A549 (cell line): ENCODE measurements around the gene STXBP6. TPM values are rescaled to one million over a fixed set of nuclear protein-coding genes. Genes with fewer than 3 reads are reported as not detected.

ENCODE experiments used
- ATAC-seq, 2 experiments: fragments of 200-7000 bp in 1 of 2; fragments of >200 bp in 1 of 2; cut with Nextera tagmentation in 1 of 2; cut with Tn5 transposase in 1 of 2; 3 replicates each; pipeline versions ENCODE4 v1.8.0 to v1.9.1; 2018 to 2020; ENCODE audit warnings: mild to moderate bottlenecking in 1 of 2, moderate library complexity in 1 of 2
- CTCF ChIA-PET: fragments of 300-600 bp; sonication (Branson Sonifier 250); formaldehyde crosslinking; extraction: SDS; loops from one replicate; lab custom pipeline; 2021; ENCODE audit warnings: antibody characterized with exemption, inconsistent platforms; lab: Yijun Ruan, JAX
- POLR2A ChIA-PET: fragments of 350-600 bp; formaldehyde crosslinking; extraction: SDS; loops from one replicate; lab custom pipeline; 2021; ENCODE audit warnings: antibody characterized with exemption, inconsistent platforms; lab: Yijun Ruan, JAX
- DNase-seq, 2 experiments: peaks; one replicate each; pipeline versions ENCODE4 v3.0.0 to v3.0.0-alpha.2; 2011 to 2016; ENCODE audit warnings: low read depth in 1 of 2, low spot score in 1 of 2
- FAIRE-seq: peaks from 2 replicates; lab custom pipeline; 2011; peaks lifted over from hg19 to GRCh38; lab: Jason Lieb, UNC
- H3K27ac ChIP-seq, 2 experiments: fragments of >200 bp; sonication (Bioruptor Twin); formaldehyde crosslinking; 3 replicates each; pipeline ENCODE4 v1.5.1; 2016 to 2017
- H3K4me1 ChIP-seq: fragments of >200 bp; sonication (Bioruptor Twin); formaldehyde crosslinking; 3 replicates; pipeline ENCODE4 v1.6.1; 2016
- H3K4me2 ChIP-seq: fragments of >200 bp; sonication (Bioruptor Twin); formaldehyde crosslinking; 3 replicates; pipeline ENCODE4 v1.6.1; 2016
- H3K4me3 ChIP-seq: fragments of >200 bp; sonication (Bioruptor Twin); formaldehyde crosslinking; 3 replicates; pipeline ENCODE4 v1.5.1; 2016
- H3K9me3 ChIP-seq: fragments of >200 bp; sonication (Bioruptor Twin); formaldehyde crosslinking; 3 replicates; pipeline ENCODE4 v1.6.1; 2016
- BHLHE40 ChIP-seq: IDR thresholded peaks from 2 replicates; pipeline ENCODE4 v1.6.1; 2012; ENCODE audit warnings: low read depth, low read length, inconsistent platforms
- CBX2 ChIP-seq: fragments of 200-600 bp; sonication (generic); IDR thresholded peaks from 2 replicates; pipeline ENCODE4 v1.6.1; 2016; ENCODE audit warnings: low read depth, mild to moderate bottlenecking, borderline replicate concordance
- CEBPB ChIP-seq, 2 experiments: fragments of >200 bp in 1 of 2; sonication (Bioruptor Twin) in 1 of 2; formaldehyde crosslinking in 1 of 2; IDR thresholded peaks; 2 replicates each; pipeline ENCODE4 v1.6.1; 2012 to 2016
- EHF ChIP-seq: fragments of 250-450 bp; sonication (Bioruptor Pico); IDR thresholded peaks from 2 replicates; pipeline ENCODE4 v1.5.0; 2020; ENCODE audit warnings: mild to moderate bottlenecking
- EHMT2 ChIP-seq: fragments of 200-600 bp; sonication (generic); IDR thresholded peaks from 2 replicates; pipeline ENCODE4 v1.6.1; 2016; ENCODE audit warnings: antibody characterized with exemption, low read depth, mild to moderate bottlenecking, moderate library complexity
- EP300 ChIP-seq, 2 experiments: fragments of >200 bp; sonication (Bioruptor Twin); formaldehyde crosslinking; IDR thresholded peaks; 2 replicates in 1 of 2; 3 replicates in 1 of 2; pipeline ENCODE4 v1.6.1; 2016 to 2017
- ESRRA ChIP-seq: fragments of 150-350 bp; IDR thresholded peaks from 2 replicates; pipeline ENCODE4 v1.6.1; 2014; ENCODE audit warnings: mild to moderate bottlenecking, low read length, borderline replicate concordance
- FOSB ChIP-seq: fragments of 250-450 bp; sonication (Bioruptor Pico); IDR thresholded peaks from 2 replicates; pipeline ENCODE4 v1.5.0; 2020; ENCODE audit warnings: mild to moderate bottlenecking, moderate library complexity
- GATA3 ChIP-seq: IDR thresholded peaks from 2 replicates; pipeline ENCODE4 v1.6.1; 2012; ENCODE audit warnings: borderline replicate concordance
- HEYL ChIP-seq: fragments of 250-450 bp; sonication (Bioruptor Pico); IDR thresholded peaks from 2 replicates; pipeline ENCODE4 v1.8.0; 2021; ENCODE audit warnings: mild to moderate bottlenecking, moderate library complexity
- HOXA7 ChIP-seq: fragments of 250-450 bp; sonication (Bioruptor Pico); IDR thresholded peaks from 2 replicates; pipeline ENCODE4 v1.5.0; 2020; ENCODE audit warnings: mild to moderate bottlenecking, moderate library complexity
- HOXB5 ChIP-seq: fragments of 250-450 bp; sonication (Bioruptor Pico); IDR thresholded peaks from 2 replicates; pipeline ENCODE4 v1.5.0; 2020; ENCODE audit warnings: mild to moderate bottlenecking, moderate library complexity
- POLR2A ChIP-seq: IDR thresholded peaks from 2 replicates; pipeline ENCODE4 v1.6.1; 2012; ENCODE audit warnings: mild to moderate bottlenecking, low read length
- RAD21 ChIP-seq, 2 experiments: fragments of >200 bp in 1 of 2; sonication (Bioruptor Twin) in 1 of 2; formaldehyde crosslinking in 1 of 2; IDR thresholded peaks in 1 of 2; conservative IDR thresholded peaks in 1 of 2; 2 replicates in 1 of 2; 3 replicates in 1 of 2; pipeline ENCODE4 v1.6.1; 2012 to 2018; ENCODE audit warnings: inconsistent platforms in 1 of 2
- RNF2 ChIP-seq: fragments of 200-600 bp; sonication (generic); IDR thresholded peaks from 2 replicates; pipeline ENCODE4 v1.6.1; 2016; ENCODE audit warnings: low read depth, mild to moderate bottlenecking, antibody characterized with exemption, moderate library complexity, borderline replicate concordance
- TFCP2L1 ChIP-seq: fragments of 250-450 bp; sonication (Bioruptor Pico); IDR thresholded peaks from 2 replicates; pipeline ENCODE4 v1.5.0; 2021; ENCODE audit warnings: mild to moderate bottlenecking
- ZFP36 ChIP-seq: fragments of 450-650 bp; IDR thresholded peaks from 2 replicates; pipeline ENCODE4 v1.6.1; 2014; ENCODE audit warnings: borderline replicate concordance; ENCODE audit not compliant: partially characterized antibody
- ZSCAN20 ChIP-seq: fragments of 250-450 bp; sonication (Bioruptor Pico); IDR thresholded peaks from 2 replicates; pipeline ENCODE4 v1.8.0; 2022; ENCODE audit warnings: mild to moderate bottlenecking, moderate library complexity
- WGBS: methylation state at CpG from one replicate; pipeline ENCODE4 v1.1.6; 2017; ENCODE audit errors: missing lambda C conversion rate; 5-methylcytosine and 5-hydroxymethylcytosine counted together
- polyA plus RNA-seq, 4 experiments: library from polyadenylated mRNA; depleted of rRNA in 3 of 4; stranded (reverse); fragments of >200 nt; fragmentation: RNase III in 1 of 4; extraction: RNeasy Plus Mini Kit Qiagen cat#74134 plus additional on column Dnase treatment in 1 of 4; gene quantifications; 2 replicates in 3 of 4; 3 replicates in 1 of 4; pipeline ENCODE4 v1.2.3, GENCODE V29; 2011 to 2017
- TF ChIP-seq, protein P1 (sequence below): fragments of 150-350 bp; IDR thresholded peaks from 2 replicates; pipeline ENCODE4 v1.6.1; 2014; ENCODE audit warnings: low read depth, mild to moderate bottlenecking, low read length
- TF ChIP-seq, protein P2 (sequence below): IDR thresholded peaks from 2 replicates; pipeline ENCODE4 v1.6.1; 2012; ENCODE audit warnings: low read depth, borderline replicate concordance
- TF ChIP-seq, protein P3 (sequence below): fragments of >200 bp; sonication (Bioruptor Twin); formaldehyde crosslinking; IDR thresholded peaks from 2 replicates; pipeline ENCODE4 v1.6.1; 2016
- TF ChIP-seq, protein P4 (sequence below): fragments of 250-450 bp; sonication (Bioruptor Pico); IDR thresholded peaks from 2 replicates; pipeline ENCODE4 v1.5.0; 2020; ENCODE audit warnings: low read depth, mild to moderate bottlenecking, moderate library complexity
- TF ChIP-seq, protein P5 (sequence below): IDR thresholded peaks from 2 replicates; pipeline ENCODE4 v1.6.1; 2012
- TF ChIP-seq, protein P6 (sequence below): fragments of 200-600 bp; sonication (generic); IDR thresholded peaks from 2 replicates; pipeline ENCODE4 v1.6.1; 2016; ENCODE audit warnings: antibody characterized with exemption, mild to moderate bottlenecking, moderate library complexity
- TF ChIP-seq, protein P7 (sequence below): IDR thresholded peaks from 2 replicates; pipeline ENCODE4 v1.6.1; 2012

Gene STXBP6
- polyA plus RNA-seq, 2 of the 4 experiments (the other 2 are of a cell fraction): 1.7 to 6.3 TPM

DNA sequence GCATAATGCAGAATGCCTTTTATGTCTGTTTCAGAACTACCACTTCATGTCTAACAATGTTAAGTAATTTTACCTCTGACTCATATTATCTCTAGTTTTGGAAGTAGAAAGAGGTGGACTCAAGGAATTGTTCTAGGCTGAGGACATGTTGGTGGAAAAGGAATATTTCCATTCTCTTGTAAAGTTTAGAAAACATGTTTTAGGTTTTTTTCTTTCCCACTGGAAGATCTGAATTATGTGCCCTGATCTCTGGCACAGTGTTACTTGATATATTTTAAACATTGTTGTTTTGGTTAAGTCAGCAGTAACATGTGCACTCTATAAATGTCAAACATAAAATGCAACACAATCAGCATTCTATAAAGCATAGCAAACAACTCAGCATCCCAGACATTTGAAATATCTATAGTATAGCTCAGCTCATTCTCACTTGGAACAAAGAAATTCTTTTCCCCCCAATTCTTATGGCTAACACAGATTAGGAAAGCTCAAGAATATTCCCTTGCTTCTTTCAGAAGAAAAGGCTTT is 202.3 kb downstream of the STXBP6 start:
- no peak overlapping the region for H3K4me3 ChIP-seq
- no peak overlapping the region for H3K27ac ChIP-seq
- 0 out of 3 replicates have a peak, but pooled peaks cover 4% of the 10 kb centered on the region for H3K4me1 ChIP-seq
- TF ChIP-seq ESRRA (no peak), BHLHE40 (no peak), HEYL (CRISPR knock-in tag) (no peak), HOXB5 (CRISPR knock-in tag) (no peak), RAD21 (conservative IDR thresholded peaks at IDR 0.05 in 1 of 2, IDR thresholded peaks at IDR 0.05 in 1 of 2) (no peak), ZFP36 (no peak), POLR2A (no peak), EHF (CRISPR knock-in tag) (no peak), CEBPB (IDR thresholded peaks at IDR 0.05) (no peak), GATA3 (no peak), EP300 (IDR thresholded peaks at IDR 0.05) (no peak), EHMT2 (no peak), ZSCAN20 (CRISPR knock-in tag) (no peak), RNF2 (no peak), TFCP2L1 (no peak)
- TF ChIP-seq, protein P1, sequence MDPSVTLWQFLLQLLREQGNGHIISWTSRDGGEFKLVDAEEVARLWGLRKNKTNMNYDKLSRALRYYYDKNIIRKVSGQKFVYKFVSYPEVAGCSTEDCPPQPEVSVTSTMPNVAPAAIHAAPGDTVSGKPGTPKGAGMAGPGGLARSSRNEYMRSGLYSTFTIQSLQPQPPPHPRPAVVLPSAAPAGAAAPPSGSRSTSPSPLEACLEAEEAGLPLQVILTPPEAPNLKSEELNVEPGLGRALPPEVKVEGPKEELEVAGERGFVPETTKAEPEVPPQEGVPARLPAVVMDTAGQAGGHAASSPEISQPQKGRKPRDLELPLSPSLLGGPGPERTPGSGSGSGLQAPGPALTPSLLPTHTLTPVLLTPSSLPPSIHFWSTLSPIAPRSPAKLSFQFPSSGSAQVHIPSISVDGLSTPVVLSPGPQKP: no peak
- TF ChIP-seq, protein P2, sequence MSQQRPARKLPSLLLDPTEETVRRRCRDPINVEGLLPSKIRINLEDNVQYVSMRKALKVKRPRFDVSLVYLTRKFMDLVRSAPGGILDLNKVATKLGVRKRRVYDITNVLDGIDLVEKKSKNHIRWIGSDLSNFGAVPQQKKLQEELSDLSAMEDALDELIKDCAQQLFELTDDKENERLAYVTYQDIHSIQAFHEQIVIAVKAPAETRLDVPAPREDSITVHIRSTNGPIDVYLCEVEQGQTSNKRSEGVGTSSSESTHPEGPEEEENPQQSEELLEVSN: no peak
- TF ChIP-seq, protein P3, sequence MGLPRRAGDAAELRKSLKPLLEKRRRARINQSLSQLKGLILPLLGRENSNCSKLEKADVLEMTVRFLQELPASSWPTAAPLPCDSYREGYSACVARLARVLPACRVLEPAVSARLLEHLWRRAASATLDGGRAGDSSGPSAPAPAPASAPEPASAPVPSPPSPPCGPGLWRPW: no peak
- TF ChIP-seq, protein P4, sequence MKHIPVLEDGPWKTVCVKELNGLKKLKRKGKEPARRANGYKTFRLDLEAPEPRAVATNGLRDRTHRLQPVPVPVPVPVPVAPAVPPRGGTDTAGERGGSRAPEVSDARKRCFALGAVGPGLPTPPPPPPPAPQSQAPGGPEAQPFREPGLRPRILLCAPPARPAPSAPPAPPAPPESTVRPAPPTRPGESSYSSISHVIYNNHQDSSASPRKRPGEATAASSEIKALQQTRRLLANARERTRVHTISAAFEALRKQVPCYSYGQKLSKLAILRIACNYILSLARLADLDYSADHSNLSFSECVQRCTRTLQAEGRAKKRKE: no peak
- H3K4me2 ChIP-seq: no peak overlapping the region
- no peak for DNase-seq
- ATAC-seq: no peak
- H3K9me3 ChIP-seq: no peaks in the 10 kb centered on the region
- FAIRE-seq: no peak
- CTCF ChIA-PET: no interaction called here
- POLR2A ChIA-PET: no interaction called here

DNA sequence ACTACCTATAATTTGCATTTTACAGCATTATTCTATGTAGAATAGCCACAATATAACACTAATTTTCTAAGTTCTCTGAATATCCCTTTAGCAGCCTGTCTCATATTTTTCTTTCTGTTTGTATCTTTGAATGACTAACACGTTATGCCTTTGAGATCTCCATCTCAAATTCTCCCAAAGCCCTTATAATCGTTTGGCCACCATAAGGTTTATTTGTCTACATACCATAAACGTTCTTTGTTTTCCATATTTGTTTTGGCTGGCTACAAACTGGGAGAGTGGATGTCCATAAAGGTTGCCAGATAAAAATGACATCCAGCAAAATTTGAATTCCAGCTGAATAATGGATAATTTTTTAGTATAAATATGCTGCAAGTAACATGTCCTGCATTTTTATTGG is 203.7 kb downstream of the STXBP6 start:
- Histone ChIP-seq H3K9me3 (no peaks in the 10 kb centered on the region), H3K4me3 (no peak overlapping the region), H3K27ac (no peak overlapping the region), H3K4me1 (no peaks in the 10 kb centered on the region), H3K4me2 (no peak overlapping the region)
- no peak for FAIRE-seq
- no peak for TF ChIP-seq RNF2
- TF ChIP-seq, protein P5, sequence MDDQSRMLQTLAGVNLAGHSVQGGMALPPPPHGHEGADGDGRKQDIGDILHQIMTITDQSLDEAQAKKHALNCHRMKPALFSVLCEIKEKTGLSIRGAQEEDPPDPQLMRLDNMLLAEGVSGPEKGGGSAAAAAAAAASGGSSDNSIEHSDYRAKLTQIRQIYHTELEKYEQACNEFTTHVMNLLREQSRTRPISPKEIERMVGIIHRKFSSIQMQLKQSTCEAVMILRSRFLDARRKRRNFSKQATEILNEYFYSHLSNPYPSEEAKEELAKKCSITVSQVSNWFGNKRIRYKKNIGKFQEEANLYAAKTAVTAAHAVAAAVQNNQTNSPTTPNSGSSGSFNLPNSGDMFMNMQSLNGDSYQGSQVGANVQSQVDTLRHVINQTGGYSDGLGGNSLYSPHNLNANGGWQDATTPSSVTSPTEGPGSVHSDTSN: no peak
- TF ChIP-seq, protein P4: no peak
- TF ChIP-seq CBX2: no peak
- TF ChIP-seq, protein P6, sequence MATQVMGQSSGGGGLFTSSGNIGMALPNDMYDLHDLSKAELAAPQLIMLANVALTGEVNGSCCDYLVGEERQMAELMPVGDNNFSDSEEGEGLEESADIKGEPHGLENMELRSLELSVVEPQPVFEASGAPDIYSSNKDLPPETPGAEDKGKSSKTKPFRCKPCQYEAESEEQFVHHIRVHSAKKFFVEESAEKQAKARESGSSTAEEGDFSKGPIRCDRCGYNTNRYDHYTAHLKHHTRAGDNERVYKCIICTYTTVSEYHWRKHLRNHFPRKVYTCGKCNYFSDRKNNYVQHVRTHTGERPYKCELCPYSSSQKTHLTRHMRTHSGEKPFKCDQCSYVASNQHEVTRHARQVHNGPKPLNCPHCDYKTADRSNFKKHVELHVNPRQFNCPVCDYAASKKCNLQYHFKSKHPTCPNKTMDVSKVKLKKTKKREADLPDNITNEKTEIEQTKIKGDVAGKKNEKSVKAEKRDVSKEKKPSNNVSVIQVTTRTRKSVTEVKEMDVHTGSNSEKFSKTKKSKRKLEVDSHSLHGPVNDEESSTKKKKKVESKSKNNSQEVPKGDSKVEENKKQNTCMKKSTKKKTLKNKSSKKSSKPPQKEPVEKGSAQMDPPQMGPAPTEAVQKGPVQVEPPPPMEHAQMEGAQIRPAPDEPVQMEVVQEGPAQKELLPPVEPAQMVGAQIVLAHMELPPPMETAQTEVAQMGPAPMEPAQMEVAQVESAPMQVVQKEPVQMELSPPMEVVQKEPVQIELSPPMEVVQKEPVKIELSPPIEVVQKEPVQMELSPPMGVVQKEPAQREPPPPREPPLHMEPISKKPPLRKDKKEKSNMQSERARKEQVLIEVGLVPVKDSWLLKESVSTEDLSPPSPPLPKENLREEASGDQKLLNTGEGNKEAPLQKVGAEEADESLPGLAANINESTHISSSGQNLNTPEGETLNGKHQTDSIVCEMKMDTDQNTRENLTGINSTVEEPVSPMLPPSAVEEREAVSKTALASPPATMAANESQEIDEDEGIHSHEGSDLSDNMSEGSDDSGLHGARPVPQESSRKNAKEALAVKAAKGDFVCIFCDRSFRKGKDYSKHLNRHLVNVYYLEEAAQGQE: no peak
- TF ChIP-seq FOSB (CRISPR knock-in tag): no peak
- no peak for TF ChIP-seq RAD21 (conservative IDR thresholded peaks at IDR 0.05 in 1 of 2, IDR thresholded peaks at IDR 0.05 in 1 of 2)
- no peak for TF ChIP-seq EHMT2
- TF ChIP-seq CEBPB (IDR thresholded peaks at IDR 0.05): no peak
- TF ChIP-seq, protein P7, sequence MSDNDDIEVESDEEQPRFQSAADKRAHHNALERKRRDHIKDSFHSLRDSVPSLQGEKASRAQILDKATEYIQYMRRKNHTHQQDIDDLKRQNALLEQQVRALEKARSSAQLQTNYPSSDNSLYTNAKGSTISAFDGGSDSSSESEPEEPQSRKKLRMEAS: no peak
- TF ChIP-seq HOXA7 (CRISPR knock-in tag): no peak
- ChIA-PET CTCF (no interaction called here), POLR2A (no interaction called here)
- WGBS: 7% methylated on average over 3 of the region's 3 CpGs
- DNase-seq: no peak
- no peak for ATAC-seq
